ENCODE measurements around the gene APBB2. TPM values are rescaled to one million over a fixed set of nuclear protein-coding genes. Genes with fewer than 3 reads are reported as not detected.

APBB2 gene
- total RNA-seq, 2 donors from 2014 or later, result 56.1 to 64.8 TPM

- Histone ChIP-seq H3K9ac (ENCODE audit: extremely low read depth, low read length, poor library complexity, severe bottlenecking) (no peak overlapping the region), H3K27me3 (ENCODE audit: control insufficient read depth, insufficient read depth, low read length, poor library complexity, severe bottlenecking) (no peaks in the 10 kb centered on the region), H3K4me3 (ENCODE audit: low read length) (no peak overlapping the region), H3K27ac (ENCODE audit: low read depth, low read length) (no peak overlapping the region), H3K4me1 (ENCODE audit: control insufficient read depth, insufficient read depth, low read length) (peaks cover 3% of the 10 kb centered on the region), H3K9me3 (ENCODE audit: control insufficient read depth, low read length) (no peaks in the 10 kb centered on the region), H3K36me3 (ENCODE audit: control insufficient read depth, insufficient read depth, low read length) (peaks cover 23% of the 10 kb centered on the region)
- peaks cover 10% of the 10 kb centered on the region for H3K4me1 Mint-ChIP-seq
- no peak for DNase-seq
- no peak overlapping the region for H3K4me3 Mint-ChIP-seq
- H3K9me3 Mint-ChIP-seq, result no peaks in the 10 kb centered on the region
- H3K36me3 Mint-ChIP-seq (ENCODE audit: low read depth), result peaks cover 63% of the 10 kb centered on the region
- H3K27me3 Mint-ChIP-seq (ENCODE audit: insufficient read depth), result no peaks in the 10 kb centered on the region
- no peak overlapping the region for H3K27ac Mint-ChIP-seq
- WGBS, 2 experiments (ENCODE audit: insufficient coverage in 1 of 2, insufficient read length in 1 of 2), result 75 to 90% methylated on average over 8 to 11 of the region's 11 CpGs
- TF ChIP-seq, protein P1, sequence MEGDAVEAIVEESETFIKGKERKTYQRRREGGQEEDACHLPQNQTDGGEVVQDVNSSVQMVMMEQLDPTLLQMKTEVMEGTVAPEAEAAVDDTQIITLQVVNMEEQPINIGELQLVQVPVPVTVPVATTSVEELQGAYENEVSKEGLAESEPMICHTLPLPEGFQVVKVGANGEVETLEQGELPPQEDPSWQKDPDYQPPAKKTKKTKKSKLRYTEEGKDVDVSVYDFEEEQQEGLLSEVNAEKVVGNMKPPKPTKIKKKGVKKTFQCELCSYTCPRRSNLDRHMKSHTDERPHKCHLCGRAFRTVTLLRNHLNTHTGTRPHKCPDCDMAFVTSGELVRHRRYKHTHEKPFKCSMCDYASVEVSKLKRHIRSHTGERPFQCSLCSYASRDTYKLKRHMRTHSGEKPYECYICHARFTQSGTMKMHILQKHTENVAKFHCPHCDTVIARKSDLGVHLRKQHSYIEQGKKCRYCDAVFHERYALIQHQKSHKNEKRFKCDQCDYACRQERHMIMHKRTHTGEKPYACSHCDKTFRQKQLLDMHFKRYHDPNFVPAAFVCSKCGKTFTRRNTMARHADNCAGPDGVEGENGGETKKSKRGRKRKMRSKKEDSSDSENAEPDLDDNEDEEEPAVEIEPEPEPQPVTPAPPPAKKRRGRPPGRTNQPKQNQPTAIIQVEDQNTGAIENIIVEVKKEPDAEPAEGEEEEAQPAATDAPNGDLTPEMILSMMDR (conservative IDR thresholded peaks at IDR 0.05), result no peak
Measured at GRCh38 chr4:40832175-40832574, 382.2 kb downstream of the APBB2 start.

GRCh38 chr4:40831146-40831907, 383.0 kb downstream of the APBB2 start:
- H3K27ac Mint-ChIP-seq, result peak overlapping the region; percentile 41
- H3K27me3 Mint-ChIP-seq (ENCODE audit: insufficient read depth), result no peaks in the 10 kb centered on the region
- H3K4me3 ChIP-seq (ENCODE audit: low read length), result no peak overlapping the region
- H3K36me3 ChIP-seq (ENCODE audit: control insufficient read depth, insufficient read depth, low read length), result peaks cover 22% of the 10 kb centered on the region
- H3K27me3 ChIP-seq (ENCODE audit: control insufficient read depth, insufficient read depth, low read length, poor library complexity, severe bottlenecking), result no peaks in the 10 kb centered on the region
- peaks cover 3% of the 10 kb centered on the region for H3K4me1 ChIP-seq (ENCODE audit: control insufficient read depth, insufficient read depth, low read length)
- H3K4me1 Mint-ChIP-seq, result peaks cover 10% of the 10 kb centered on the region
- no peak overlapping the region for H3K4me3 Mint-ChIP-seq
- H3K27ac ChIP-seq (ENCODE audit: low read depth, low read length), result peak overlapping the region; percentile 66
- no peak for DNase-seq
- 83 to 95% methylated on average over 15 to 18 of the region's 18 CpGs for WGBS, 2 experiments (ENCODE audit: insufficient coverage in 1 of 2, insufficient read length in 1 of 2)
- H3K9me3 ChIP-seq (ENCODE audit: control insufficient read depth, low read length), result no peaks in the 10 kb centered on the region
- H3K36me3 Mint-ChIP-seq (ENCODE audit: low read depth), result peaks cover 64% of the 10 kb centered on the region
- H3K9me3 Mint-ChIP-seq, result no peaks in the 10 kb centered on the region
- H3K9ac ChIP-seq (ENCODE audit: extremely low read depth, low read length, poor library complexity, severe bottlenecking), result no peak overlapping the region
- TF ChIP-seq, protein P1 (conservative IDR thresholded peaks at IDR 0.05), result no peak

DNA sequence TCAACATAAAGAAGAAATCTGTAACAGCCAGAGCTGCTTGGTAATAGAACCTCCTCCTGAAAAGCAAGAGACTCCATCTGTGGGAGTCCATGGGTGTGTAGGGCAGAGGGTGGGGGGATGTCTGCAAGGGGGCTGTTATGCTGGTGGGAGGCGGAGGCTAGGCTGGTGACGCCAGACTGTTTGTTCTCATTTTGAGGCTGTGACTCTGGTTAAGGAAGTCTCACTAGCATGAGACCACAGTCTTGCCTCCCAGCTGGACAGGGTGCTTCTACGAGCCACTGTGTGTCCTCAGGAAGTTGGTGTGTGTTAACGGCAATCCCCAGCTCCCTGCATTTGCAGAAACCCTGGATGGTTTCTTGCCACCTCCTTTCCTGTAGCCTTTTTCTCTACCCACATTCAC, 384.8 kb downstream of the APBB2 start:
- no peak overlapping the region for H3K27ac ChIP-seq (ENCODE audit: low read depth, low read length)
- H3K36me3 ChIP-seq (ENCODE audit: control insufficient read depth, insufficient read depth, low read length), result peaks cover 34% of the 10 kb centered on the region
- Mint-ChIP-seq H3K27ac (no peak overlapping the region), H3K4me3 (no peak overlapping the region), H3K36me3 (ENCODE audit: low read depth) (peaks cover 68% of the 10 kb centered on the region), H3K27me3 (ENCODE audit: insufficient read depth) (no peaks in the 10 kb centered on the region), H3K9me3 (no peaks in the 10 kb centered on the region), H3K4me1 (peaks cover 8% of the 10 kb centered on the region)
- H3K9ac ChIP-seq (ENCODE audit: extremely low read depth, low read length, poor library complexity, severe bottlenecking), result no peak overlapping the region
- TF ChIP-seq, protein P1 (conservative IDR thresholded peaks at IDR 0.05), result no peak
- H3K4me1 ChIP-seq (ENCODE audit: control insufficient read depth, insufficient read depth, low read length), result peaks cover 3% of the 10 kb centered on the region
- H3K4me3 ChIP-seq (ENCODE audit: low read length), result no peak overlapping the region
- no peaks in the 10 kb centered on the region for H3K9me3 ChIP-seq (ENCODE audit: control insufficient read depth, low read length)
- H3K27me3 ChIP-seq (ENCODE audit: control insufficient read depth, insufficient read depth, low read length, poor library complexity, severe bottlenecking), result no peaks in the 10 kb centered on the region
- 95 to 100% methylated on average over 1 to 4 of the region's 4 CpGs for WGBS, 2 experiments (ENCODE audit: insufficient coverage in 1 of 2, insufficient read length in 1 of 2)
- DNase-seq, result no peak

All from endodermal cell (in vitro differentiated cells).